Measurements from ENCODE around the gene HOMER1.

HOMER1 gene

DNA sequence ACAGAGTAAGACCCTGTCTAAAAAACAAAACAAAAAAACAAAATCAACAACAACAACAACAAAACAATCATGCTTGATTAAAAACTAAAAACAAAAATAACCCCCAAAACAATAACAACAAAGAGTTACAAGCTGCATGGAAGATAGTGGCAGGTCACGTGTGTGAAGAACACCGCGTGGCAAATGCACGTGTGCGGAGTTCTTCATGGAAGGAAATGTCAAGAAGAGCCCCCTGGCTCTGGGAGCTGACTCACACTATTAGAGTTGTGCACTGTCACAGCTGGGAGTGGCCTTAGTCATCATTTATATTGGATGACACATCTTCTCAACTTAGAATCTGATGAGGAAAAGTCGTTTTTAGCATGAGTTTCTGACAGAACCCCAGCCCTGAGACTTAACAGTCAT is 167.5 kb downstream of the HOMER1 start:
- TF ChIP-seq EZH2phosphoT487 (IDR thresholded peaks at IDR 0.05; ENCODE audit: low read depth) (no peak), CTCF (IDR thresholded peaks at IDR 0.05; ENCODE audit: low read depth, low read length) (no peak)
- Histone ChIP-seq H4K20me1 (ENCODE audit: insufficient read depth, low read length) (no peaks in the 10 kb centered on the region), H3K27me3 (ENCODE audit: low read depth, low read length) (no peaks in the 10 kb centered on the region), H3K4me1 (ENCODE audit: low read length) (no peaks in the 10 kb centered on the region), H3K27ac (ENCODE audit: low read length) (no peak overlapping the region), H3K79me2 (ENCODE audit: low read length) (no peaks in the 10 kb centered on the region), H3K9ac (ENCODE audit: low read length) (no peak overlapping the region), H3K36me3 (replicated peaks; ENCODE audit: low read depth, low read length) (no peaks in the 10 kb centered on the region), H3K9me3 (ENCODE audit: insufficient read depth, low read length) (no peaks in the 10 kb centered on the region), H2AFZ (ENCODE audit: low read depth, low read length) (no peak overlapping the region), H3K4me2 (ENCODE audit: low read length) (no peak overlapping the region), H3K4me3 (ENCODE audit: low read length) (no peak overlapping the region)

DNA sequence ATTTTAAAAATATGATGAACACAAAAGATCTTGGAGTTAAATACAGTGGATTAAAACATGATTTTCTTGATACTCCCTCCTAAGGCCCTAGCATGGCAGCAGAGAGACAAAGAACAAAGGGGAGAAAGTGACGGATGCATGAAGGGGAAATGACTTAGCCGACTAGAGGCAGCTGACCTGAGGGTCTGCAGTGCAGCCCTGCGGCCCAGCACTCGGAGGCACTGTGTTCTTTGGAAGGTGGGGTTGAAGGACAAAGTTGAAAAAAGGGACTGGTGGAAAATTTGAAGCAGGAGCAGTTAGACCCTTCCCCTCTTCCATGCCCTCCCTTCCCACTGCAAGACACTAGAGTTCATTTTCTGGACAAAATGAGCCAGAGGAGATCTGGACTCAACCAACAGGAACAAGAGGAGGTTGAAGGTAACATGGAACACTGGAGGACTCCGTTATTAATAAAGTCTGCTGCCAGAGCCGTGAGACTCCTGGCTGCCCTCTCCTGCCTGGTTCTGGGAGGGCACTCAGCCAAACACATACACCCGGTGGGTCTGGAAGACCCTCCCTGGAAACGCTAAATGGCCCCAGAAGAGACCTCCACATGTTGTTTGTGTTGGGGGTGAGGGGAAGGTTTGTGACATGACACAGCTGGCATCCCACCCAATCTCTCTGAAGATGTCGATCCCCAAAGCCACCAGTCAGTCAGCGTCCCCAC is 179.9 kb downstream of the HOMER1 start:
- Histone ChIP-seq H3K9me3 (ENCODE audit: insufficient read depth, low read length) (no peaks in the 10 kb centered on the region), H4K20me1 (ENCODE audit: insufficient read depth, low read length) (no peaks in the 10 kb centered on the region), H3K4me1 (ENCODE audit: low read length) (no peaks in the 10 kb centered on the region), H3K27ac (ENCODE audit: low read length) (no peak overlapping the region), H3K4me3 (ENCODE audit: low read length) (no peak overlapping the region), H3K27me3 (ENCODE audit: low read depth, low read length) (no peaks in the 10 kb centered on the region), H2AFZ (ENCODE audit: low read depth, low read length) (no peak overlapping the region), H3K79me2 (ENCODE audit: low read length) (no peaks in the 10 kb centered on the region), H3K4me2 (ENCODE audit: low read length) (no peak overlapping the region), H3K9ac (ENCODE audit: low read length) (no peak overlapping the region), H3K36me3 (replicated peaks; ENCODE audit: low read depth, low read length) (no peaks in the 10 kb centered on the region)
- TF ChIP-seq EZH2phosphoT487 (IDR thresholded peaks at IDR 0.05; ENCODE audit: low read depth) (no peak), CTCF (IDR thresholded peaks at IDR 0.05; ENCODE audit: low read depth, low read length) (no peak)

DNA sequence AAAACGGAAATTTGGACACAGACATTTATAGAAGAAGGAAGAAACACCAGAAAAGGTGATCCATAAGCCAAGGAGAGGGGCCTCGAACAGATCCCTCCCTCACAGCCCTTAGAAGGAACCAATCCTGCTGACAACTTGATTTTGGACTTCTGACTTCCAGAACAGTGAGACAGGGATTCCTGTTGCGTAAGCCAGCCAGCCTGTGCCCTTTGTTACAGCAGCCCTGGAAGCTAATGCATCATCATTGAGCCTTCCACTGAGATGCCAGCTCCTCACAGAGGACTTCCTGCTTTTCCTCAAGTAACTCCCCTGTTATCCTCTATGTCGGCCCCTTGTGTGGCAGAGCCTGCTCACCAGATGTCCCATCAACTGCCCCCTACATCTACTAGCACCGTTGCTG is 183.9 kb downstream of the HOMER1 start:
- H3K4me2 ChIP-seq (ENCODE audit: low read length) = no peak overlapping the region

DNA sequence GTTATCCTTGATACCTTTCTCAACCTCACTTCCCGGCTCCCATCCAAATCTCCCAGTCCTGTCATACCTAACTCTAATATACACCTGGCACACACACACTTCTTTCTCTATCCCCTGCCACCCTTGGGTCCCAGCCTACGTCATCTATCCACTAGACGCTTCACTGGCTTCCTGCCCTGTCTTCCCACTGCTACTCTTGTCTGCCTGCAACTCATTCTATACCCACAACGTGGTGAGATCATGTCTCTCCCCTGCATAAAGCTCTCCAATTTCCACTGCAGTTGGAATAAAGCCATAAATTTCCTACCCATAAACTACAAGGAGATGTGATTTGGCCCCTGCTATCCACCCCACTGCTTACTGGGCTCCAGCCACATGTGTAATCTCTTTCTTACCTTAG is 184.5 kb downstream of the HOMER1 start:
- Histone ChIP-seq H2AFZ (ENCODE audit: low read depth, low read length) (no peak overlapping the region), H3K36me3 (replicated peaks; ENCODE audit: low read depth, low read length) (no peaks in the 10 kb centered on the region), H3K4me2 (ENCODE audit: low read length) (no peak overlapping the region), H3K27ac (ENCODE audit: low read length) (no peak overlapping the region), H3K79me2 (ENCODE audit: low read length) (no peaks in the 10 kb centered on the region), H3K27me3 (ENCODE audit: low read depth, low read length) (no peaks in the 10 kb centered on the region), H4K20me1 (ENCODE audit: insufficient read depth, low read length) (no peaks in the 10 kb centered on the region), H3K4me3 (ENCODE audit: low read length) (no peak overlapping the region), H3K9ac (ENCODE audit: low read length) (no peak overlapping the region), H3K9me3 (ENCODE audit: insufficient read depth, low read length) (no peaks in the 10 kb centered on the region), H3K4me1 (ENCODE audit: low read length) (no peaks in the 10 kb centered on the region)
- TF ChIP-seq EZH2phosphoT487 (IDR thresholded peaks at IDR 0.05; ENCODE audit: low read depth) = no peak
- TF ChIP-seq CTCF (IDR thresholded peaks at IDR 0.05; ENCODE audit: low read depth, low read length) = no peak

More for the DNA sequence above, 183.9 kb downstream of the HOMER1 start:
- Histone ChIP-seq H4K20me1 (ENCODE audit: insufficient read depth, low read length) (no peaks in the 10 kb centered on the region), H2AFZ (ENCODE audit: low read depth, low read length) (no peak overlapping the region), H3K79me2 (ENCODE audit: low read length) (no peaks in the 10 kb centered on the region), H3K9me3 (ENCODE audit: insufficient read depth, low read length) (no peaks in the 10 kb centered on the region), H3K4me1 (ENCODE audit: low read length) (no peaks in the 10 kb centered on the region), H3K9ac (ENCODE audit: low read length) (no peak overlapping the region), H3K36me3 (replicated peaks; ENCODE audit: low read depth, low read length) (no peaks in the 10 kb centered on the region), H3K27me3 (ENCODE audit: low read depth, low read length) (no peaks in the 10 kb centered on the region), H3K4me3 (ENCODE audit: low read length) (no peak overlapping the region), H3K27ac (ENCODE audit: low read length) (no peak overlapping the region)
- TF ChIP-seq EZH2phosphoT487 (IDR thresholded peaks at IDR 0.05; ENCODE audit: low read depth) (no peak), CTCF (IDR thresholded peaks at IDR 0.05; ENCODE audit: low read depth, low read length) (no peak)

Measured in OCI-LY3 (cell line).